Inflammatory macrophage treated with lipopolysaccharide for 1 hour (primary cell): ENCODE data around the gene B4GALNT3.
A peak's percentile ranks its signal among the peaks of the same experiment; 100 is the strongest.
"Not testable (repeated sequence)": the region's sequence is repeated elsewhere in the genome, so short reads cannot be mapped to it uniquely, and the experiment has no call there.

Experiments used
- DNase-seq, 2 donors: peaks; one replicate each; pipeline ENCODE4 v3.0.0-alpha.2; 2020 to 2022

Gene B4GALNT3

GRCh38 chr12:561391-561705, 101.6 kb downstream of the B4GALNT3 start:
- no peak for DNase-seq

GRCh38 chr12:561908-562593, 102.3 kb downstream of the B4GALNT3 start:
- DNase-seq, result peak; percentile 86

- DNase-seq, result no peak
Observed at GRCh38 chr12:562634-563033, 102.9 kb downstream of the B4GALNT3 start.

GRCh38 chr12:563250-563781, 103.6 kb downstream of the B4GALNT3 start:
- no peak for DNase-seq

GRCh38 chr12:563787-564298, 104.1 kb downstream of the B4GALNT3 start:
- no peak for DNase-seq

- DNase-seq, result no peak
Observed at GRCh38 chr12:565161-565560, 105.4 kb downstream of the B4GALNT3 start.

- DNase-seq, result no peak
Observed at GRCh38 chr12:565589-566105, 105.9 kb downstream of the B4GALNT3 start.

GRCh38 chr12:568486-568885, 108.7 kb downstream of the B4GALNT3 start:
- DNase-seq, result no peak

- no peak for DNase-seq
Observed at GRCh38 chr12:569091-569676, 109.4 kb downstream of the B4GALNT3 start.

GRCh38 chr12:569803-570434, 110.2 kb downstream of the B4GALNT3 start:
- peak; percentile 44 to 84 for DNase-seq

- no peak for DNase-seq
Observed at GRCh38 chr12:570435-570920, 110.7 kb downstream of the B4GALNT3 start.

GRCh38 chr12:570921-571794, 111.4 kb downstream of the B4GALNT3 start:
- DNase-seq, result no peak

- peak in 1 of 2 donors; percentile 22 for DNase-seq
Observed at GRCh38 chr12:571795-572531, 112.2 kb downstream of the B4GALNT3 start.

GRCh38 chr12:572532-572899, 112.8 kb downstream of the B4GALNT3 start:
- DNase-seq, result no peak

- no peak for DNase-seq
Observed at GRCh38 chr12:573232-573631, 113.5 kb downstream of the B4GALNT3 start.

GRCh38 chr12:574475-575128, 114.9 kb downstream of the B4GALNT3 start:
- no peak for DNase-seq

GRCh38 chr12:575129-575502, 115.4 kb downstream of the B4GALNT3 start:
- DNase-seq, result no peak

GRCh38 chr12:575948-576614, 116.3 kb downstream of the B4GALNT3 start:
- DNase-seq, result peak; percentile 28 to 89

GRCh38 chr12:576615-577110, 116.9 kb downstream of the B4GALNT3 start:
- no peak for DNase-seq

GRCh38 chr12:577994-578747, 118.4 kb downstream of the B4GALNT3 start:
- DNase-seq, result not testable (repeated sequence)
